HG02642 (cell line): ENCODE measurements around the gene WBP11.
"Not testable (repeated sequence)": the region's sequence is repeated elsewhere in the genome, so short reads cannot be mapped to it uniquely, and the experiment has no call there.

ENCODE experiments used
- ATAC-seq: cut with Tn5 transposase; IDR thresholded peaks from one replicate; pipeline ENCODE4 v1.9.1; 2021; ENCODE audit warnings: mild to moderate bottlenecking; ENCODE audit not compliant: unreplicated experiment, poor library complexity

Gene WBP11

GRCh38 chr12:14774074-14774905 is 29.0 kb downstream of the WBP11 start:
- peak; percentile 61 for ATAC-seq

- ATAC-seq, result peak; percentile 18
Observed at GRCh38 chr12:14773685-14774073, 29.6 kb downstream of the WBP11 start.

- ATAC-seq, result no peak
Observed at GRCh38 chr12:14772946-14773345, 30.3 kb downstream of the WBP11 start.

- no peak for ATAC-seq
Observed at GRCh38 chr12:14771651-14772137, 31.6 kb downstream of the WBP11 start.

- peak; percentile 22 for ATAC-seq
Observed at GRCh38 chr12:14770496-14771461, 32.5 kb downstream of the WBP11 start.

GRCh38 chr12:14769969-14770495 is 33.2 kb downstream of the WBP11 start:
- ATAC-seq, result peak; percentile 47

GRCh38 chr12:14769466-14769968 is 33.8 kb downstream of the WBP11 start:
- peak; percentile 4 for ATAC-seq

GRCh38 chr12:14768823-14769405 is 34.4 kb downstream of the WBP11 start:
- no peak for ATAC-seq

GRCh38 chr12:14767617-14768016 is 35.7 kb downstream of the WBP11 start:
- ATAC-seq, result no peak

- no peak for ATAC-seq
Observed at GRCh38 chr12:14766649-14767215, 36.5 kb downstream of the WBP11 start.

- not testable (repeated sequence) for ATAC-seq
Observed at GRCh38 chr12:14766020-14766419, 37.3 kb downstream of the WBP11 start.

GRCh38 chr12:14765398-14765797 is 37.9 kb downstream of the WBP11 start:
- ATAC-seq, result no peak

GRCh38 chr12:14759711-14760280 is 43.5 kb downstream of the WBP11 start:
- ATAC-seq, result not testable (repeated sequence)

GRCh38 chr12:14756334-14757143 is 46.7 kb downstream of the WBP11 start:
- no peak for ATAC-seq

- ATAC-seq, result no peak
Observed at GRCh38 chr12:14751986-14752385, 51.3 kb downstream of the WBP11 start.

- ATAC-seq, result no peak
Observed at GRCh38 chr12:14743061-14743460, 60.2 kb downstream of the WBP11 start.

- ATAC-seq, result no peak
Observed at GRCh38 chr12:14741942-14742341, 61.3 kb downstream of the WBP11 start.

GRCh38 chr12:14741153-14741552 is 62.1 kb downstream of the WBP11 start:
- ATAC-seq, result no peak

GRCh38 chr12:14736441-14736840 is 66.8 kb downstream of the WBP11 start:
- not testable (repeated sequence) for ATAC-seq
